ENCODE data around the gene RSL1D1.

The RSL1D1 gene

GRCh38 chr16:11851294-11852091, at the start of gene RSL1D1:
RSL1D1 (minus strand) TSS chr16:11851542; CDS start chr16:11851512, 30 bp downstream.
- peak; percentile 97 for DNase-seq

GRCh38 chr16:11901091-11901490, 49.7 kb upstream of the RSL1D1 start:
- no peak for DNase-seq

GRCh38 chr16:11896486-11897176, 45.3 kb upstream of the RSL1D1 start:
- no peak for DNase-seq

GRCh38 chr16:11893571-11893970, 42.2 kb upstream of the RSL1D1 start:
- DNase-seq: no peak

GRCh38 chr16:11892761-11893160, 41.4 kb upstream of the RSL1D1 start:
- no peak for DNase-seq

GRCh38 chr16:11890231-11890965, 39.1 kb upstream of the RSL1D1 start:
- DNase-seq: peak; percentile 31

GRCh38 chr16:11886881-11887280, 35.5 kb upstream of the RSL1D1 start:
- no peak for DNase-seq

- no peak for DNase-seq
These were observed 32.7 kb upstream of the RSL1D1 start for GRCh38 chr16:11884035-11884434.

GRCh38 chr16:11880007-11880406, 28.7 kb upstream of the RSL1D1 start:
- peak; percentile 20 for DNase-seq

GRCh38 chr16:11877374-11877773, 26.0 kb upstream of the RSL1D1 start:
- no peak for DNase-seq

- no peak for DNase-seq
These were observed 25.0 kb upstream of the RSL1D1 start for GRCh38 chr16:11876306-11876705.

GRCh38 chr16:11875721-11876120, 24.4 kb upstream of the RSL1D1 start:
- DNase-seq: no peak

GRCh38 chr16:11871193-11871592, 19.9 kb upstream of the RSL1D1 start:
- peak; percentile 51 for DNase-seq

GRCh38 chr16:11870399-11870798, 19.1 kb upstream of the RSL1D1 start:
- DNase-seq: no peak

- DNase-seq: no peak
These were observed 18.2 kb upstream of the RSL1D1 start for GRCh38 chr16:11869353-11870228.

GRCh38 chr16:11868412-11868980, 17.2 kb upstream of the RSL1D1 start:
- DNase-seq: no peak

- no peak for DNase-seq
These were observed 11.1 kb upstream of the RSL1D1 start for GRCh38 chr16:11862489-11862888.

GRCh38 chr16:11857161-11857560, 5.8 kb upstream of the RSL1D1 start:
- no peak for DNase-seq

- DNase-seq: peak; percentile 32
These were observed 909 bp upstream of the RSL1D1 start for GRCh38 chr16:11852092-11852809.

- DNase-seq: no peak
These were observed 2.5 kb downstream of the RSL1D1 start for GRCh38 chr16:11848842-11849241.

- DNase-seq: no peak
These were observed 6.8 kb downstream of the RSL1D1 start for GRCh38 chr16:11844499-11844898.

GRCh38 chr16:11843861-11844260, 7.5 kb downstream of the RSL1D1 start:
- DNase-seq: no peak
